GM12891 (cell line): ENCODE measurements around the gene MCCC1.
"Not testable (repeated sequence)": the region's sequence is repeated elsewhere in the genome, so short reads cannot be mapped to it uniquely, and the experiment has no call there.

ENCODE experiments used
- POLR2AphosphoS5 ChIP-seq: IDR thresholded peaks from 2 replicates; pipeline ENCODE4 v1.6.1; 2011; ENCODE audit warnings: low read depth, low read length, control low read depth
- TAF1 ChIP-seq: IDR thresholded peaks from 2 replicates; pipeline ENCODE4 v1.6.1; 2011; ENCODE audit warnings: low read depth, low read length, control low read depth

DNA sequence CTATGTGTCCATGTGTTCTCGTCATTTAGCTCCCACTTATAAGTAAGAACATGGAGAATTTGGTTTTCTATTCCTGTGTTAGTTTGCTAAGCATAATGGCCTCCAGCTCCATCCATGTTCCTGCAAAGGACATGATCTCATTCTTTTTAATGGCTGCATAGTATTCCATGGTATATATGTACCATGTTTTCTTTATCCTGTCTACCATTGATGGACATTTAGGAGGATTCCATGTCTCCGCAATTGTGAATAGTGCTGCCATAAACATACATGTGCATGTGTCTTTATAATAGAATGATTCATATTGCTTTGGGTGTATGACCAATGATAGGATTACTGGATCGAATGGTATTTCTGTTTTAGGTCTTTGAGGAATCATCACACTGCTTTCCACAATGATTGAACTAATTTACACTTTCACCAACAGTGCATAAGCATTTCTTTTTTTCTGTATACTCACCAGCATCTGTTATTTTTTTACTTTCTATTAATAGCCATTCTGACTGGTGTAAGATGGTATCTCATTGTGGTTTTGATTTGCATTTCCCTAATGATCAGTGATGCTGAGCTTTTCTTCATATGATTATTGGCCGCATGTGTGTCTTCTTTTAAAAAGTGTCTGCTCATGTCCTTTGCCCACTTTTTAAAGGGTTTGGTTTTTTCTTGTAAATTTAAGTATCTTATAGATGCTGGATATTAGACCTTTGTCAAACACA is 105.7 kb downstream of the MCCC1 start:
- not testable (repeated sequence) for TF ChIP-seq TAF1, POLR2AphosphoS5
